PC-9 (cell line): ENCODE results near the gene C17orf75. TPM values are rescaled to one million over a fixed set of nuclear protein-coding genes. Genes with fewer than 3 reads are reported as not detected.

Experiments used
- BruUV-seq: library from RNA; stranded (reverse); fragments of 400-500 nt; replicated peaks from 2 replicates; lab custom pipeline; 2021; lab: Mats Ljungman, UMichigan
- CTCF ChIA-PET: fragments of 300-600 bp; sonication (Branson Sonifier 250); formaldehyde crosslinking; loops from one replicate; lab custom pipeline; 2022; ENCODE audit warnings: antibody characterized with exemption; lab: Charles Lee
- POLR2A ChIA-PET: fragments of 300-600 bp; sonication (Branson Sonifier 250); formaldehyde crosslinking; loops from one replicate; lab custom pipeline; 2022; ENCODE audit warnings: antibody characterized with exemption; ENCODE audit not compliant: unreplicated experiment; lab: Charles Lee
- DNase-seq, 2 experiments: peaks; one replicate each; pipeline versions ENCODE4 v3.0.0 to v3.0.0-alpha.2; 2015 to 2022; ENCODE audit warnings: mixed read lengths in 1 of 2
- H2AFZ ChIP-seq: fragments of 200-600 bp; sonication (generic); 2 replicates; pipeline ENCODE4 v1.8.1; 2017; ENCODE audit warnings: antibody characterized with exemption
- H3F3A ChIP-seq: fragments of 200-600 bp; sonication (generic); 2 replicates; pipeline ENCODE4 v1.8.1; 2017; ENCODE audit warnings: antibody characterized with exemption, mild to moderate bottlenecking, low read depth; ENCODE audit not compliant: insufficient read depth
- H3K27ac ChIP-seq: fragments of 200-600 bp; sonication (generic); 2 replicates; pipeline ENCODE4 v1.6.1; 2016; ENCODE audit warnings: mixed run types
- H3K27me3 ChIP-seq: fragments of 200-600 bp; sonication (generic); 2 replicates; pipeline ENCODE4 v1.6.1; 2016; ENCODE audit warnings: low read depth, mixed run types; ENCODE audit not compliant: insufficient read depth
- H3K36me3 ChIP-seq: fragments of 200-600 bp; sonication (generic); 2 replicates; pipeline ENCODE4 v1.6.1; 2016; ENCODE audit warnings: low read depth, mixed run types
- H3K4me1 ChIP-seq: fragments of 200-600 bp; sonication (generic); replicated peaks from 2 replicates; pipeline ENCODE4 v1.6.1; 2016; ENCODE audit warnings: mixed run types; ENCODE audit not compliant: insufficient read depth
- H3K4me2 ChIP-seq: fragments of 200-600 bp; sonication (generic); 2 replicates; pipeline ENCODE4 v1.6.1; 2017; ENCODE audit warnings: mixed run types
- H3K4me3 ChIP-seq: fragments of 200-600 bp; sonication (generic); 2 replicates; pipeline ENCODE4 v1.6.1; 2016; ENCODE audit warnings: mixed run types
- H3K79me2 ChIP-seq: fragments of 200-600 bp; sonication (generic); 2 replicates; pipeline ENCODE4 v1.6.1; 2017; ENCODE audit warnings: low read depth, mixed run types
- H3K9me2 ChIP-seq: fragments of 200-600 bp; sonication (generic); 2 replicates; pipeline ENCODE4 v1.8.1; 2017; ENCODE audit warnings: mild to moderate bottlenecking; ENCODE audit not compliant: insufficient read depth
- H3K9me3 ChIP-seq: fragments of 200-600 bp; sonication (generic); 2 replicates; pipeline ENCODE4 v1.8.1; 2016; ENCODE audit warnings: low read depth; ENCODE audit not compliant: insufficient read depth
- H4K20me1 ChIP-seq: fragments of 200-600 bp; sonication (generic); 2 replicates; pipeline ENCODE4 v1.8.1; 2017; ENCODE audit not compliant: insufficient read depth
- EZH2 ChIP-seq: fragments of 200-600 bp; sonication (generic); IDR thresholded peaks from 2 replicates; pipeline ENCODE4 v1.8.0; 2017; ENCODE audit warnings: antibody characterized with exemption, low read depth
- intact Hi-C: fragments of 100-400 bp; cut with micrococcal nuclease; formaldehyde crosslinking; loops from one replicate; pipeline ENCODE4 v1.10.0; 2022; ENCODE audit not compliant: unreplicated experiment
- total RNA-seq: library from RNA; stranded (reverse); gene quantifications from 2 replicates; pipeline ENCODE4 v1.2.3, GENCODE V29; 2021
- TF ChIP-seq, protein P1 (sequence below): fragments of 200-600 bp; sonication (generic); conservative IDR thresholded peaks from 2 replicates; pipeline ENCODE4 v1.6.1; 2017; ENCODE audit warnings: mixed run types, antibody characterized with exemption, mild to moderate bottlenecking, moderate library complexity

C17orf75 gene
- total RNA-seq, 1 experiment from 2014 or later, result 33.3 TPM

DNA sequence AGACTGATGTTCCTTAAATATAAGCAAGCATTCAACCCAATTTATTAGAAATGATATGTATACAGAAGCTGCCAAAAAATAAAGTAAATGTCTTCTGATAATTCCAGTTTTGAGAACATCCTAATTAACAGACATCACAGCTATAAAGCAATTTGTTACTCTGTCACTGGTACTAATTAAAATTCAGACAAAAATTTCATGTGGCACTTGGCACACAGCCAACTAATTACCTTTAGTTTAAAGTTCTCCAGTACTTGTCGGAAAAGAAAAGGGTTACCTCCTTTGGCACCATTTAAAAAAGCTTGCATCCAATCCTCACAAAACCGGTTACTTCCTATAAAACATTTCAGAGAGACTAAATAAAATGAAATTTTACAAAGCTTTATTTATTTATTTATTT lies 8.8 kb downstream of the C17orf75 start:
- Histone ChIP-seq H3K9me3 (no peaks in the 10 kb centered on the region), H3K27me3 (no peaks in the 10 kb centered on the region), H2AFZ (no peak overlapping the region), H3K9me2 (no peaks in the 10 kb centered on the region), H3K4me1 (no peaks in the 10 kb centered on the region), H4K20me1 (no peaks in the 10 kb centered on the region), H3K27ac (no peak overlapping the region), H3K79me2 (no peaks in the 10 kb centered on the region), H3K4me2 (no peak overlapping the region), H3K4me3 (no peak overlapping the region), H3F3A (no peaks in the 10 kb centered on the region), H3K36me3 (peaks cover 23% of the 10 kb centered on the region; the same call in 1 of the 2 replicates)
- DNase-seq, result no peak
- intact Hi-C loops, result no loop called here
- ChIA-PET CTCF (no interaction called here), POLR2A (no interaction called here)
- TF ChIP-seq EZH2, result no peak
- TF ChIP-seq, protein P1, sequence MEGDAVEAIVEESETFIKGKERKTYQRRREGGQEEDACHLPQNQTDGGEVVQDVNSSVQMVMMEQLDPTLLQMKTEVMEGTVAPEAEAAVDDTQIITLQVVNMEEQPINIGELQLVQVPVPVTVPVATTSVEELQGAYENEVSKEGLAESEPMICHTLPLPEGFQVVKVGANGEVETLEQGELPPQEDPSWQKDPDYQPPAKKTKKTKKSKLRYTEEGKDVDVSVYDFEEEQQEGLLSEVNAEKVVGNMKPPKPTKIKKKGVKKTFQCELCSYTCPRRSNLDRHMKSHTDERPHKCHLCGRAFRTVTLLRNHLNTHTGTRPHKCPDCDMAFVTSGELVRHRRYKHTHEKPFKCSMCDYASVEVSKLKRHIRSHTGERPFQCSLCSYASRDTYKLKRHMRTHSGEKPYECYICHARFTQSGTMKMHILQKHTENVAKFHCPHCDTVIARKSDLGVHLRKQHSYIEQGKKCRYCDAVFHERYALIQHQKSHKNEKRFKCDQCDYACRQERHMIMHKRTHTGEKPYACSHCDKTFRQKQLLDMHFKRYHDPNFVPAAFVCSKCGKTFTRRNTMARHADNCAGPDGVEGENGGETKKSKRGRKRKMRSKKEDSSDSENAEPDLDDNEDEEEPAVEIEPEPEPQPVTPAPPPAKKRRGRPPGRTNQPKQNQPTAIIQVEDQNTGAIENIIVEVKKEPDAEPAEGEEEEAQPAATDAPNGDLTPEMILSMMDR, result no peak
- BruUV-seq, result no TSS peak

DNA sequence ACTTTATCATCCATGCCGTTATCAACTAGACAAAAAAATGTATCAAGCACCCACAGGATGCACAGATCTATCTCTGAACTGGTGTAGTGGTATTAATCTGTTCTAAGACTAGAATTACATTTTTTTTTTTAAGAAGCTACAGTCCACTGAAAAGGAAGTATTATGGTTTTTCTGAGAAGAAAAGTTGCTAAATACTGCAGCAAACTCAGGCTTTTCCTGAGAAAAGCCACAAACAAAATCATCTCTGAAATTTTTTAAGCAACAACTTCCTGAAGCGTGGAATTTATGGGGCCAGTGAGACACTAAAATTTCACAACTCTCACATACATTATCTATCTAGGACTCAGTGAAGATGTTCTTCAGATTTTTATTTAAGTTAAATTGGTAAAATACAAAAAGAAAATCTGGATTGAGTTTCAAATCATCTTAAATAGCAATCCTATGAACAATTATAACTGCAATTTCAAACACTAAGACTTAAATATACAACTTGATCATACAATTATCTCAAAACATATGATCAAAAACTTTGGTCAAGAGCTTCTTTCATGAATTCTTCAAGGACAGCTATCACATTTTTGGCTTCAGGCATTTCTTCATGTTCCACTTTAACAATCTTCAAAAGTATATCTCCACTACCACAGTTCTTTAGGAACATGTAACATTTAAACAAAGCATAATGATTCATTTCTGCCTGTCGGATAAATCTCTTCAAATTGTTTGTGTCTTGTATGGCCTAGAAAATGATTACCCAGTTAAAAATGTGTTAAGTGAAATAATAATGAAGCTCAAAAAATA lies 10.5 kb downstream of the C17orf75 start:
- Histone ChIP-seq H2AFZ (no peak overlapping the region), H3K9me2 (no peaks in the 10 kb centered on the region), H3F3A (no peaks in the 10 kb centered on the region), H3K36me3 (peaks cover 18% of the 10 kb centered on the region; the same call in 1 of the 2 replicates), H3K4me2 (no peak overlapping the region), H3K9me3 (no peaks in the 10 kb centered on the region), H3K27me3 (no peaks in the 10 kb centered on the region), H4K20me1 (no peaks in the 10 kb centered on the region), H3K79me2 (no peaks in the 10 kb centered on the region), H3K4me1 (no peaks in the 10 kb centered on the region), H3K4me3 (no peak overlapping the region), H3K27ac (no peak overlapping the region)
- ChIA-PET CTCF (no interaction called here), POLR2A (interaction anchor here (0.5 kb wide), 1 partner anchor 735 kb away, joined by 4 read pairs; no protein-coding TSS in a partner anchor)
- no TSS peak for BruUV-seq
- intact Hi-C loops, result no loop called here
- TF ChIP-seq, protein P1, result no peak
- no peak for TF ChIP-seq EZH2
- no peak for DNase-seq

DNA sequence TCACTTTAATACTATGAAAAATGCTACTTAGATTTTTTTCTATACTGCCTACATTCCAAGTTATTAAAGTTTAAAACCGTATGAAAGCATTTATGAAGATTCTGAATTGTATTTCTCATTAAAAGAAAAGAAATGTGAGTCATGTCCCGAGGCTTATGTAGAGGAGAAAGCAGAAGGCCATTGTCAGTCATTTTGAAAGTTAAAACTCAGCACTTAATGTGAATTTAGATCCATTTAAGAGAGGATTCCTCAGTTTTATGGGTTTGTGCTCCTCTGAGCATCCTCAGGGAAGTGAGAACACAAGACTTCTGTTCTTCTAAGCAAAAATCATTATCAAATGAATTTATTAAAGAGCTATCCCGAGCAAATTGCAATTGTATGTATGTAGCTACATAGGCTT lies 11.8 kb downstream of the C17orf75 start:
- CTCF ChIA-PET, result no interaction called here
- no TSS peak for BruUV-seq
- TF ChIP-seq, protein P1, result no peak
- TF ChIP-seq EZH2, result no peak

More for the DNA sequence above, 11.8 kb downstream of the C17orf75 start:
- Histone ChIP-seq H3F3A (no peaks in the 10 kb centered on the region), H2AFZ (no peak overlapping the region), H3K4me1 (no peaks in the 10 kb centered on the region), H3K27me3 (no peaks in the 10 kb centered on the region), H3K79me2 (no peaks in the 10 kb centered on the region), H3K9me2 (no peaks in the 10 kb centered on the region), H4K20me1 (no peaks in the 10 kb centered on the region), H3K4me2 (no peak overlapping the region), H3K36me3 (peaks cover 18% of the 10 kb centered on the region; the same call in 1 of the 2 replicates), H3K9me3 (no peaks in the 10 kb centered on the region), H3K27ac (no peak overlapping the region), H3K4me3 (no peak overlapping the region)
- intact Hi-C loops, result no loop called here
- POLR2A ChIA-PET, result interaction anchor here (0.6 kb wide), 1 partner anchor 801 kb away, joined by 3 read pairs; no protein-coding TSS in a partner anchor
- DNase-seq, result no peak
